Osteoblast (primary cell): ENCODE data around the gene DYNLRB1. TPM values are rescaled to one million over a fixed set of nuclear protein-coding genes. Genes with fewer than 3 reads are reported as not detected.
A peak's percentile ranks its signal among the peaks of the same experiment; 100 is the strongest.

Source experiments
- DNase-seq: peaks from one replicate; pipeline ENCODE4 v3.0.0; 2011; ENCODE audit warnings: low spot score, mixed read lengths; ENCODE audit not compliant: insufficient read length; ENCODE audit errors: missing footprints
- H2AFZ ChIP-seq: 2 replicates; pipeline ENCODE4 v1.6.0; 2011; ENCODE audit warnings: mild to moderate bottlenecking, low read length
- H3K27ac ChIP-seq: 2 replicates; pipeline ENCODE4 v1.5.1; 2011; ENCODE audit warnings: mild to moderate bottlenecking, low read depth, low read length, moderate library complexity
- H3K27me3 ChIP-seq: 2 replicates; pipeline ENCODE4 v1.6.0; 2012; ENCODE audit warnings: mild to moderate bottlenecking, control low read depth, inconsistent platforms, low read length, moderate library complexity; ENCODE audit not compliant: insufficient read depth
- H3K36me3 ChIP-seq: 2 replicates; pipeline ENCODE4 v1.5.1; 2011; ENCODE audit warnings: mild to moderate bottlenecking, low read length, control low read depth, moderate library complexity; ENCODE audit not compliant: insufficient read depth
- H3K4me1 ChIP-seq: 2 replicates; pipeline ENCODE4 v1.5.1; 2011; ENCODE audit warnings: mild to moderate bottlenecking, low read length, control low read depth, moderate library complexity; ENCODE audit not compliant: insufficient read depth
- H3K4me2 ChIP-seq: 2 replicates; pipeline ENCODE4 v1.6.0; 2011; ENCODE audit warnings: mild to moderate bottlenecking, low read length; ENCODE audit not compliant: insufficient read depth
- H3K4me3 ChIP-seq: fragments of 200-600 bp; sonication (generic); 3 replicates; pipeline ENCODE4 v1.5.1; 2012; ENCODE audit warnings: mild to moderate bottlenecking, low read length, inconsistent platforms; ENCODE audit not compliant: insufficient read depth
- H3K79me2 ChIP-seq: 2 replicates; pipeline ENCODE4 v1.6.0; 2012; ENCODE audit warnings: mild to moderate bottlenecking, low read length, control low read depth, inconsistent platforms; ENCODE audit not compliant: insufficient read depth
- H3K9me3 ChIP-seq: 2 replicates; pipeline ENCODE4 v1.5.1; 2011; ENCODE audit warnings: low read depth, low read length, control low read depth
- H4K20me1 ChIP-seq: 2 replicates; pipeline ENCODE4 v1.6.0; 2012; ENCODE audit warnings: mild to moderate bottlenecking, low read length, control low read depth; ENCODE audit not compliant: insufficient read depth
- CTCF ChIP-seq: IDR thresholded peaks from 2 replicates; pipeline ENCODE4 v1.5.1; 2011; ENCODE audit warnings: mild to moderate bottlenecking, low read depth, low read length, moderate library complexity; ENCODE audit errors: extremely low read depth
- total RNA-seq: library from RNA; depleted of rRNA; stranded (reverse); fragments of >200 nt; gene quantifications from 2 replicates; pipeline ENCODE4 v1.2.3, GENCODE V29; 2012

DYNLRB1 gene
- total RNA-seq, 1 donor = 51.0 TPM

DNA sequence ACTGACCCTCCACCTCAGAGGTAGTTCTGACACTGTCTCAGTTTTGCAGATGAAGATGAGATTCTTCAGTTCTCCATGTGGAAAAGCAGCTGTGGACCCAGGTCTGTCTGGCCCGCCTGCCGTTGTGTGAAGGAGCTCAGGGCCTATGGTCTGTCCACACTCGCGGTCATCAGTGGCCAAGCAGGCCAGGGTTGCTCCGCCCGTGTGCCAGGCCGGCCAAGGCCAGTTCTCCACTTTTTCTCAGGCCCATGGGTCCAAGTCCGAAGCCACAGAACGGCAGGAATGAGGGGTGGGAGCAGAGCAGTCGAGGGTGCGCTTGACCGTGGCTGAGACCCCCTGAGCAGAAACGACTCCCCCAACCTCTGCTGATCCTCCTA lies 33.7 kb downstream of the DYNLRB1 start:
- DNase-seq = no peak
- Histone ChIP-seq H3K27ac (no peak overlapping the region), H3K4me3 (no peak overlapping the region), H3K4me1 (no peaks in the 10 kb centered on the region), H3K79me2 (no peaks in the 10 kb centered on the region), H3K27me3 (no peaks in the 10 kb centered on the region), H3K4me2 (no peak overlapping the region), H3K36me3 (no peaks in the 10 kb centered on the region), H2AFZ (no peak overlapping the region), H4K20me1 (no peaks in the 10 kb centered on the region), H3K9me3 (no peaks in the 10 kb centered on the region)
- no peak for TF ChIP-seq CTCF

DNA sequence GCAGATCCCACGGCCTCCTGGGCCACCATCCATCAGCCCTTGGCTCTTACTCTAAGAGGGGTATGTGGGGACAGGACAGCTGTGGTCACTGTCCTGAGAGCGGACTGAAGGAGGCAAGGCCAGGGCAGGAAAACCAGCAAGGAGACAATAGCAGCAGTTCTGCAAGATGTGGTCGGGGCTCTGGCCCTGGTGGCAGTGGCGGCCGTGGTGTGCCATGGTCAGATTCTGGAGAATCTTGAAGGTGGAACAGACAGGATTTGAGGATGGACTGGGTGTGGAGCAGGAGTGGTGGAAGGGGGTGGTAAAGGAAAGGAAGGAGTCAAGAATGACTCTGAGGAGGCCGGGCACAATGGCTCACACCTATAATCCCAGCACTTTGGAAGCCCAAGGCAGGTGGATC lies 36.3 kb downstream of the DYNLRB1 start:
- Histone ChIP-seq H4K20me1 (no peaks in the 10 kb centered on the region), H3K9me3 (no peaks in the 10 kb centered on the region), H2AFZ (no peak overlapping the region), H3K27ac (no peak overlapping the region), H3K4me1 (no peaks in the 10 kb centered on the region), H3K79me2 (no peaks in the 10 kb centered on the region), H3K4me2 (no peak overlapping the region), H3K36me3 (no peaks in the 10 kb centered on the region), H3K27me3 (no peaks in the 10 kb centered on the region), H3K4me3 (no peak overlapping the region)
- no peak for DNase-seq
- no peak for TF ChIP-seq CTCF

DNA sequence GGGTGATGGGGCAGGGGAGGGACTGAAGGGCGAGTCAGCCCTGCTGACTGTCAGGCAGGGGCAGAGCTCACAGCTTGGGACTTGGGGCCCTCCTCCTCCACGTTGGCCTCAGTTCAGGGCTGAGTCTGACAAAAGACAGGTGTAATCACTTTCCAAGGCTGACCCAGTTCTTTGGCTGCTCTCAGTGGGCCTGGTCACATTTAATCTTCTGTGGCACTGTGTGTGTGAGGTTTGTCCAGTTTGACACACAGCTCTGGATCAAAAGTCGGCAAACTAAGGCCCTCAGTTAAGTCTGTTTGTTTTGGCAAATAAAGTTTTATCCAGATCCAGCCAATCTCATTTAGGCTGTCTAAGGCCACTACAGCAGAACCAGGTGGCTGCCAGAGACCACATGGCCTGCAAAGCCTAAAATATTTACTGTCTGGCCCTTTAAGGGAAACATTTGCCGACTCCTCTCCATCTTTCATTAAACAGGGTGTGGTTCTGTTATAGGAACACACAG lies 37.2 kb downstream of the DYNLRB1 start:
- Histone ChIP-seq H4K20me1 (no peaks in the 10 kb centered on the region), H3K79me2 (no peaks in the 10 kb centered on the region), H3K4me3 (no peak overlapping the region), H3K4me2 (no peak overlapping the region), H3K27me3 (no peaks in the 10 kb centered on the region), H3K27ac (no peak overlapping the region), H3K9me3 (no peaks in the 10 kb centered on the region), H3K36me3 (no peaks in the 10 kb centered on the region), H3K4me1 (peaks cover 6% of the 10 kb centered on the region), H2AFZ (peak overlapping the region; percentile 46)
- no peak for DNase-seq
- no peak for TF ChIP-seq CTCF

- Histone ChIP-seq H3K36me3 (no peaks in the 10 kb centered on the region), H2AFZ (peak overlapping the region; percentile 97), H3K27me3 (no peaks in the 10 kb centered on the region), H3K9me3 (no peaks in the 10 kb centered on the region), H3K4me2 (peak overlapping the region; percentile 96), H3K4me1 (peaks cover 6% of the 10 kb centered on the region), H4K20me1 (no peaks in the 10 kb centered on the region), H3K79me2 (no peaks in the 10 kb centered on the region), H3K4me3 (peak overlapping the region; percentile 89), H3K27ac (peak overlapping the region; percentile 86)
- peak; percentile 62 for DNase-seq
- TF ChIP-seq CTCF = no peak
These were observed 41.7 kb downstream of the DYNLRB1 start for GRCh38 chr20:34557936-34558319.
